ENCODE results near the gene CRTC3.

CRTC3 gene

GRCh38 chr15:90529011-90529370 is 732 bp upstream of the CRTC3 start:
- intact Hi-C loops (cut with DNase I; ENCODE audit: low total_unique reads): no loop called here
- peak overlapping the region; percentile 90 to 96 for H3K27ac ChIP-seq

GRCh38 chr15:90530250-90531051 is 728 bp downstream of the CRTC3 start:
- peak overlapping the region; percentile 96 to 97 for H3K4me3 ChIP-seq
- TF ChIP-seq, protein P1, sequence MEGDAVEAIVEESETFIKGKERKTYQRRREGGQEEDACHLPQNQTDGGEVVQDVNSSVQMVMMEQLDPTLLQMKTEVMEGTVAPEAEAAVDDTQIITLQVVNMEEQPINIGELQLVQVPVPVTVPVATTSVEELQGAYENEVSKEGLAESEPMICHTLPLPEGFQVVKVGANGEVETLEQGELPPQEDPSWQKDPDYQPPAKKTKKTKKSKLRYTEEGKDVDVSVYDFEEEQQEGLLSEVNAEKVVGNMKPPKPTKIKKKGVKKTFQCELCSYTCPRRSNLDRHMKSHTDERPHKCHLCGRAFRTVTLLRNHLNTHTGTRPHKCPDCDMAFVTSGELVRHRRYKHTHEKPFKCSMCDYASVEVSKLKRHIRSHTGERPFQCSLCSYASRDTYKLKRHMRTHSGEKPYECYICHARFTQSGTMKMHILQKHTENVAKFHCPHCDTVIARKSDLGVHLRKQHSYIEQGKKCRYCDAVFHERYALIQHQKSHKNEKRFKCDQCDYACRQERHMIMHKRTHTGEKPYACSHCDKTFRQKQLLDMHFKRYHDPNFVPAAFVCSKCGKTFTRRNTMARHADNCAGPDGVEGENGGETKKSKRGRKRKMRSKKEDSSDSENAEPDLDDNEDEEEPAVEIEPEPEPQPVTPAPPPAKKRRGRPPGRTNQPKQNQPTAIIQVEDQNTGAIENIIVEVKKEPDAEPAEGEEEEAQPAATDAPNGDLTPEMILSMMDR (IDR thresholded peaks at IDR 0.05): no peak
- intact Hi-C loops (cut with DNase I; ENCODE audit: low total_unique reads): loop anchor here (5.0 kb wide), 1 partner anchor 77 kb away; no protein-coding TSS in a partner anchor
- no peaks in the 10 kb centered on the region for H3K27me3 ChIP-seq
- no peaks in the 10 kb centered on the region for H3K9me3 ChIP-seq
- DNase-seq: peak; percentile 34 to 74
- H3K27ac ChIP-seq: peak overlapping the region; percentile 90 to 96
- no peaks in the 10 kb centered on the region for H3K36me3 ChIP-seq
- H3K4me1 ChIP-seq: peaks cover 0 to 54% (median 30%) of the 10 kb centered on the region in 4 donors

More at GRCh38 chr15:90529011-90529370, 732 bp upstream of the CRTC3 start:
- H3K27me3 ChIP-seq: no peaks in the 10 kb centered on the region
- DNase-seq: no peak
- H3K4me1 ChIP-seq: peaks cover 0 to 39% (median 23%) of the 10 kb centered on the region in 4 donors
- TF ChIP-seq, protein P1 (IDR thresholded peaks at IDR 0.05): no peak
- no peaks in the 10 kb centered on the region for H3K36me3 ChIP-seq
- no peaks in the 10 kb centered on the region for H3K9me3 ChIP-seq
- peak overlapping the region; percentile 96 to 97 for H3K4me3 ChIP-seq

- Histone ChIP-seq H3K9me3 (no peaks in the 10 kb centered on the region), H3K4me1 (peaks cover 0 to 61% (median 36%) of the 10 kb centered on the region in 4 donors), H3K27ac (peak overlapping the region; percentile 90 to 96)
Observed at GRCh38 chr15:90531147-90531546, 1.4 kb downstream of the CRTC3 start.

GRCh38 chr15:90535254-90535653 is 5.5 kb downstream of the CRTC3 start:
- TF ChIP-seq, protein P1 (IDR thresholded peaks at IDR 0.05): no peak
- H3K4me3 ChIP-seq: no peak overlapping the region
- H3K36me3 ChIP-seq: peaks cover under 1 to 6% (median 4%) of the 10 kb centered on the region in 3 donors
- H3K4me1 ChIP-seq: peaks cover 0 to 95% (median 35%) of the 10 kb centered on the region in 4 donors
- H3K27ac ChIP-seq: peak overlapping the region; percentile 33 to 35
- DNase-seq: no peak
- intact Hi-C loops (cut with DNase I; ENCODE audit: low total_unique reads): no loop called here
- H3K9me3 ChIP-seq: no peaks in the 10 kb centered on the region
- H3K27me3 ChIP-seq: no peaks in the 10 kb centered on the region

More at GRCh38 chr15:90531147-90531546, 1.4 kb downstream of the CRTC3 start:
- peak overlapping the region; percentile 96 to 97 for H3K4me3 ChIP-seq
- no peaks in the 10 kb centered on the region for H3K27me3 ChIP-seq
- no peak for DNase-seq
- TF ChIP-seq, protein P1 (IDR thresholded peaks at IDR 0.05): no peak
- intact Hi-C loops (cut with DNase I; ENCODE audit: low total_unique reads): loop anchor here (5.0 kb wide), 1 partner anchor 76 kb away; no protein-coding TSS in a partner anchor
- H3K36me3 ChIP-seq: no peaks in the 10 kb centered on the region

GRCh38 chr15:90539789-90540188 is 10.1 kb downstream of the CRTC3 start:
- peaks cover 0 to 58% (median 12%) of the 10 kb centered on the region in 4 donors for H3K4me1 ChIP-seq
- DNase-seq: no peak
- H3K27ac ChIP-seq: peak overlapping the region in 1 of 2 donors; percentile 6
- TF ChIP-seq, protein P1 (IDR thresholded peaks at IDR 0.05): no peak
- peaks cover 12 to 27% (median 19%) of the 10 kb centered on the region in 3 donors for H3K36me3 ChIP-seq
- H3K4me3 ChIP-seq: no peak overlapping the region
- no peaks in the 10 kb centered on the region for H3K27me3 ChIP-seq
- intact Hi-C loops (cut with DNase I; ENCODE audit: low total_unique reads): no loop called here
- no peaks in the 10 kb centered on the region for H3K9me3 ChIP-seq

Measured in tibial artery (tissue), 4 donors.